HepG2 (cell line): ENCODE measurements around the gene SMPD2. TPM values are rescaled to one million over a fixed set of nuclear protein-coding genes. Genes with fewer than 3 reads are reported as not detected.

Source experiments
- ATAC-seq: fragments of 200-7000 bp; cut with Tn5 transposase; 3 replicates; pipeline ENCODE4 v1.9.1; 2020; ENCODE audit warnings: mild to moderate bottlenecking, moderate library complexity
- BruUV-seq: library from RNA; stranded (reverse); fragments of 400-500 nt; replicated peaks from 2 replicates; lab custom pipeline; 2021; lab: Mats Ljungman, UMichigan
- CTCF ChIA-PET: fragments of 300-600 bp; formaldehyde crosslinking; extraction: SDS; loops from one replicate; lab custom pipeline; 2021; ENCODE audit warnings: low total read pairs, inconsistent platforms, low intra/inter-chr PET ratio; lab: Yijun Ruan, JAX
- POLR2A ChIA-PET: fragments of 350-600 bp; sonication (Branson Sonifier 250); formaldehyde crosslinking; loops from one replicate; lab custom pipeline; 2020; ENCODE audit warnings: antibody characterized with exemption, inconsistent platforms; lab: Yijun Ruan, JAX
- DNase-seq: peaks from one replicate; pipeline ENCODE4 v3.0.0-alpha.2; 2015; ENCODE audit warnings: low spot score
- FAIRE-seq: peaks from 3 replicates; lab custom pipeline; 2011; peaks lifted over from hg19 to GRCh38; lab: Jason Lieb, UNC
- H2AFZ ChIP-seq: one replicate; pipeline ENCODE4 v1.6.1; 2011; ENCODE audit warnings: low read length, inconsistent platforms
- H3K27ac ChIP-seq: fragments of 300-600 bp; 3 replicates; pipeline ENCODE4 v1.8.0; 2011; ENCODE audit warnings: mixed run types, mild to moderate bottlenecking, mixed read lengths, low read length, inconsistent platforms; ENCODE audit not compliant: insufficient read depth; ENCODE audit errors: extremely low read length
- H3K27me3 ChIP-seq, 2 experiments: fragments of 200-600 bp in 1 of 2; 2 replicates in 1 of 2; 3 replicates in 1 of 2; pipeline versions ENCODE4 v1.6.0 to v1.8.0; 2011; ENCODE audit warnings: low read length in 2 of 2, mild to moderate bottlenecking in 2 of 2, moderate library complexity in 2 of 2, inconsistent platforms in 1 of 2; ENCODE audit not compliant: insufficient read depth in 2 of 2, control insufficient read depth in 1 of 2
- H3K36me3 ChIP-seq, 2 experiments: fragments of 200-600 bp in 1 of 2; replicated peaks in 1 of 2; 2 replicates in 1 of 2; 3 replicates in 1 of 2; pipeline versions ENCODE4 v1.5.1 to v1.8.0; 2011; ENCODE audit warnings: low read length in 2 of 2, inconsistent platforms in 1 of 2; ENCODE audit not compliant: insufficient read depth in 2 of 2, control insufficient read depth in 1 of 2
- H3K4me1 ChIP-seq: 2 replicates; pipeline ENCODE4 v1.5.1; 2012; ENCODE audit warnings: low read length, inconsistent platforms; ENCODE audit not compliant: insufficient read depth
- H3K4me2 ChIP-seq: 2 replicates; pipeline ENCODE4 v1.6.0; 2011; ENCODE audit warnings: low read depth, low read length, inconsistent platforms
- H3K4me3 ChIP-seq, 3 experiments: fragments of 200-600 bp in 1 of 3; sonication (generic), shearing (Covaris generic) in 1 of 3; replicated peaks in 1 of 3; 2 replicates each; pipeline ENCODE4 v1.5.1; 2011 to 2016; ENCODE audit warnings: low read length in 3 of 3, inconsistent platforms in 2 of 3, low read depth in 2 of 3, mild to moderate bottlenecking in 2 of 3, control low read depth in 1 of 3, mixed read lengths in 1 of 3; ENCODE audit not compliant: insufficient read depth in 1 of 3
- H3K79me2 ChIP-seq: one replicate; pipeline ENCODE4 v1.6.1; 2011; ENCODE audit warnings: low read length, inconsistent platforms; ENCODE audit not compliant: insufficient read depth
- H3K9ac ChIP-seq: 2 replicates; pipeline ENCODE4 v1.6.0; 2011; ENCODE audit warnings: mild to moderate bottlenecking, low read depth, low read length, inconsistent platforms; ENCODE audit not compliant: insufficient read depth
- H3K9me3 ChIP-seq: 2 replicates; pipeline ENCODE4 v1.5.1; 2012; ENCODE audit warnings: mild to moderate bottlenecking, low read length
- H4K20me1 ChIP-seq: 2 replicates; pipeline ENCODE4 v1.6.0; 2011; ENCODE audit warnings: inconsistent platforms, mild to moderate bottlenecking, low read length, moderate library complexity; ENCODE audit not compliant: insufficient read depth
- KMT2B ChIP-seq: IDR thresholded peaks from 2 replicates; pipeline ENCODE4 v1.6.1; 2016; ENCODE audit warnings: missing genetic modification reagents, missing compliant biosample characterization
- NFE2L2 ChIP-seq: fragments of 150-350 bp; IDR thresholded peaks from 2 replicates; pipeline ENCODE4 v1.6.1; 2014; ENCODE audit warnings: low read length
- RBAK ChIP-seq: sonication (generic); formaldehyde crosslinking; IDR thresholded peaks from 2 replicates; pipeline ENCODE4 v1.5.1; 2020; ENCODE audit warnings: mild to moderate bottlenecking, missing genetic modification reagents
- TEAD3 ChIP-seq: optimal IDR thresholded peaks from 2 replicates; pipeline ENCODE3; 2016; ENCODE audit warnings: borderline replicate concordance
- ZBTB8A ChIP-seq: sonication (generic); formaldehyde crosslinking; IDR thresholded peaks from 2 replicates; pipeline ENCODE4 v1.4.0; 2020; ENCODE audit warnings: mild to moderate bottlenecking, low read depth, missing genetic modification reagents, borderline replicate concordance
- ZNF292 ChIP-seq: sonication (generic); formaldehyde crosslinking; IDR thresholded peaks from 2 replicates; pipeline ENCODE4 v1.8.1; 2022; ENCODE audit warnings: mild to moderate bottlenecking, low read depth, missing genetic modification reagents, borderline replicate concordance
- ZNF878 ChIP-seq: sonication (generic); formaldehyde crosslinking; IDR thresholded peaks from 2 replicates; pipeline ENCODE4 v1.8.1; 2023; ENCODE audit warnings: mild to moderate bottlenecking, missing genetic modification reagents, moderate library complexity
- WGBS: methylation state at CpG from one replicate; pipeline ENCODE4 v1.1.6; 2017; ENCODE audit warnings: low lambda C conversion rate; 5-methylcytosine and 5-hydroxymethylcytosine counted together
- in situ Hi-C: cut with HindIII; loops from 2 replicates; pipeline ENCODE4 v1.10.0; 2017; ENCODE audit warnings: low pct_unique_long_range_greater_than_20kb; ENCODE audit not compliant: extremely low pct_ligation_motif_present
- intact Hi-C: fragments of 100-400 bp; cut with micrococcal nuclease; formaldehyde crosslinking; loops from one replicate; pipeline ENCODE4 v1.10.0; 2022; ENCODE audit not compliant: unreplicated experiment
- polyA plus RNA-seq, 8 experiments: library from polyadenylated mRNA; depleted of rRNA in 3 of 8; stranded (reverse) in 7 of 8; unstranded in 1 of 8; fragments of >200 nt; fragmentation: Illumina TruSeq in 4 of 8; extraction: Trizol in 4 of 8; gene quantifications; 2 replicates each; pipeline versions ENCODE4 v1.2.1 to v1.2.3, GENCODE V29; 2011 to 2016; ENCODE audit warnings: low read depth in 4 of 8, missing spikeins in 1 of 8, mixed read lengths in 1 of 8; ENCODE audit not compliant: insufficient read depth in 1 of 8
- total RNA-seq, 5 experiments: library from RNA; depleted of rRNA; stranded (reverse); fragments of >200 nt; fragmentation: Illumina TruSeq; extraction: Trizol; gene quantifications; 2 replicates each; pipeline ENCODE4 v1.2.3, GENCODE V29; 2016; ENCODE audit warnings: low read depth in 1 of 5

The SMPD2 gene
- total and polyA plus RNA-seq, 2 of the 13 experiments (the other 11 are each of a cell fraction or from before 2014, with no cell fraction given): 5.9 to 10.6 TPM

GRCh38 chr6:109488001-109488400 is 47.5 kb downstream of the SMPD2 start:
- ChIA-PET CTCF (no interaction called here), POLR2A (no interaction called here)
- in situ Hi-C loops: no loop called here
- Histone ChIP-seq H3K9me3 (no peaks in the 10 kb centered on the region), H3K4me3 (no peak overlapping the region), H3K9ac (no peak overlapping the region), H3K27ac (no peak overlapping the region), H3K79me2 (no peaks in the 10 kb centered on the region), H2AFZ (no peak overlapping the region), H3K4me1 (0 out of 2 replicates have a peak, but pooled peaks cover 5% of the 10 kb centered on the region), H4K20me1 (no peaks in the 10 kb centered on the region), H3K27me3 (peaks cover 0 to 4% of the 10 kb centered on the region in 2 experiments; a peak in 1 of 5 replicates), H3K4me2 (no peak overlapping the region), H3K36me3 (no peaks in the 10 kb centered on the region)
- DNase-seq: no peak
- no peak for TF ChIP-seq KMT2B (CRISPR knock-in tag)
- no TSS peak for BruUV-seq
- intact Hi-C loops: no loop called here
- no peak for FAIRE-seq
- ATAC-seq: no peak

GRCh38 chr6:109490713-109491112 is 50.2 kb downstream of the SMPD2 start:
- Histone ChIP-seq H3K9me3 (no peaks in the 10 kb centered on the region), H3K4me3 (no peak overlapping the region), H3K27me3 (no peaks in the 10 kb centered on the region; a peak in 2 of 5 replicates), H2AFZ (no peak overlapping the region), H3K79me2 (no peaks in the 10 kb centered on the region), H3K36me3 (no peaks in the 10 kb centered on the region), H3K4me2 (no peak overlapping the region), H3K4me1 (no peaks in the 10 kb centered on the region), H3K27ac (no peak overlapping the region), H3K9ac (no peak overlapping the region), H4K20me1 (no peaks in the 10 kb centered on the region)
- TF ChIP-seq ZNF292 (no peak), NFE2L2 (no peak), ZBTB8A (CRISPR knock-in tag) (no peak), TEAD3 (CRISPR knock-in tag) (no peak), RBAK (CRISPR knock-in tag) (no peak), ZNF878 (CRISPR knock-in tag) (no peak)
- in situ Hi-C loops: no loop called here
- ATAC-seq (no peak), FAIRE-seq (no peak), DNase-seq (no peak)
- ChIA-PET CTCF (no interaction called here), POLR2A (interaction anchor here (0.7 kb wide), 1 partner anchor 106 kb away, joined by 4 read pairs; no protein-coding TSS in a partner anchor)
- WGBS: 20% methylated on average over 2 of the region's 2 CpGs
- BruUV-seq: no TSS peak
- intact Hi-C loops: no loop called here
